ENCODE measurements around the gene RHEBL1.

RHEBL1 gene

DNA sequence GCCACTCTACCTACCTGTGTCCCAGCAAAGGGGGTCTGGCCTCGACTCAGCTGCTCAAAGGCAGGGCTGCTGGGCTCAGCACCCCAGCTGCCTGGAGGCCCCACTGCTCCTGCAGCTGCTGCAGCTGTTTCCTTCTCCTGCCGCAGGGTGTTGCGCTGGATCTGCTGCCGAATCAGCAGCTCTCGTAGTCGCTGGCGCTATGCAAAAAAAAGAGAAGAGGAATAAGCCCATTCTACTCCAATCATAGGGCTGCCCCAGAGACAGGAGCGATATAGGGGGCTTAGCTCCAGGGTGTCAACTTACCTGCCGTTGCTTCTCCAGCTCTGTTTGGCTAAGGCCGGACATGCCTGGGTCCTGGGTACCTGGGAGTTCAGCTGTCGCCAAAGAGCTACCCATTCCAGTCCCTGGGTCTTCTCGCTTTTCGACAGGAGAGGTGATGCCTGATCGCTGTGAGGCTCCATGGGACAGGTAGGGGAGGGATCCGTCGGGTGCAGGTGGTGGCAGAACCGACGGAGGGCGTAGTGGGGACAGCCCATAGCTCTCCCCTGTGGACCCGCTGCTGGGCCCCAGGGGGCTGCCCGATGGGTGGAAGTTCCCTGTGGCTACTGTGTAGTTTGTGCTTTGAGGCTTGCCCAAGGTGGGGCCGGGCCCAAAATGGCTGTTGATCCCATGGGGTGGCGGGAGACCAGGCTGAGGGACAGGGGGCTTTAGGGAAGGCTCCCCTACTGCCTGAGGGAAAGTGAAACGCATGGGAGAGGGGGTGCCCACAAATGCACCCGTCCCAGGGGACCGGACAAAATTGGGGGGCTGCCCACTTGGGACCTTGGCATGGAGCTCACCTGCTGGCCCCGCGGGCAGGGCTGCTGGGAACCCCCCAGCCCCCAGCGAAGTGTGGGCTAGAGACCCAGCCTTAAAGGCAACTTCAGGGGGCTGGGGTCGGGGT is 30.1 kb downstream of the RHEBL1 start:
- TF ChIP-seq, protein P1, sequence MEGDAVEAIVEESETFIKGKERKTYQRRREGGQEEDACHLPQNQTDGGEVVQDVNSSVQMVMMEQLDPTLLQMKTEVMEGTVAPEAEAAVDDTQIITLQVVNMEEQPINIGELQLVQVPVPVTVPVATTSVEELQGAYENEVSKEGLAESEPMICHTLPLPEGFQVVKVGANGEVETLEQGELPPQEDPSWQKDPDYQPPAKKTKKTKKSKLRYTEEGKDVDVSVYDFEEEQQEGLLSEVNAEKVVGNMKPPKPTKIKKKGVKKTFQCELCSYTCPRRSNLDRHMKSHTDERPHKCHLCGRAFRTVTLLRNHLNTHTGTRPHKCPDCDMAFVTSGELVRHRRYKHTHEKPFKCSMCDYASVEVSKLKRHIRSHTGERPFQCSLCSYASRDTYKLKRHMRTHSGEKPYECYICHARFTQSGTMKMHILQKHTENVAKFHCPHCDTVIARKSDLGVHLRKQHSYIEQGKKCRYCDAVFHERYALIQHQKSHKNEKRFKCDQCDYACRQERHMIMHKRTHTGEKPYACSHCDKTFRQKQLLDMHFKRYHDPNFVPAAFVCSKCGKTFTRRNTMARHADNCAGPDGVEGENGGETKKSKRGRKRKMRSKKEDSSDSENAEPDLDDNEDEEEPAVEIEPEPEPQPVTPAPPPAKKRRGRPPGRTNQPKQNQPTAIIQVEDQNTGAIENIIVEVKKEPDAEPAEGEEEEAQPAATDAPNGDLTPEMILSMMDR (IDR thresholded peaks at IDR 0.05; ENCODE audit: extremely low read depth, missing control alignments) = no peak

DNA sequence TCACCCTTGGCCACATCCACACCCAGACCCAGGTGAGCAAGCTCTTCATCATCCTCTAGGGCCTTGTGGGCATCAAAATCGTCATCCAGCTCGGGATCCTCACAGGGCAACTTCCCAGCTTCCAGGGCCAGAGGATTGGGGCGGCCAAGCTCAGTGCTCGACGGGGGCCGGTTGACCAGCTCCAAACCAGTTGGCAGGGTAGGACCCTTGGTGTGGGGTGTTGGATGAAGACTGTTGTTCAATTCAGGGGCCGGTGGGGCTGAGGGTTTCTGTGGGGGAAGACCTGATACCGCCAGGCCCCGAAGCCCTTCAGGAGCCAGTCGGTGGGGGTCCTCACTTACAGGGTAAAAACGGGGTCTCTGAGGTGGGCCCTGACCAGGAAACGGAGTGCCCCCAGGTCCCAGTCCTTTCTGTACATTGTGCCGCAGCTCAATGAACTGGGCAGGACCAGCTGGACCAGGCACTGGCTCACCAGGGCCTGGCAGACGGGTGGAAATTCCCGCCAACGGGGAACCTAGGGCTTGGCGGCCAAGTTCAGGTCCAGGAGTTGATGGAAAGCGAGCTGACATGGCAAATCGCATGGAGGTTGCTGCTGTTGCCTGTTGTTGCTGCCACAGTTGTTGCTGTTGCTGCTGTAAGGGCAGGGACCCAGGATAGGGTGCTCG is 31.4 kb downstream of the RHEBL1 start:
- no peak for DNase-seq (ENCODE audit: low spot score)
- TF ChIP-seq, protein P1 (IDR thresholded peaks at IDR 0.05; ENCODE audit: extremely low read depth, missing control alignments) = no peak

More for the DNA sequence above, 30.1 kb downstream of the RHEBL1 start:
- DNase-seq (ENCODE audit: low spot score) = no peak

DNA sequence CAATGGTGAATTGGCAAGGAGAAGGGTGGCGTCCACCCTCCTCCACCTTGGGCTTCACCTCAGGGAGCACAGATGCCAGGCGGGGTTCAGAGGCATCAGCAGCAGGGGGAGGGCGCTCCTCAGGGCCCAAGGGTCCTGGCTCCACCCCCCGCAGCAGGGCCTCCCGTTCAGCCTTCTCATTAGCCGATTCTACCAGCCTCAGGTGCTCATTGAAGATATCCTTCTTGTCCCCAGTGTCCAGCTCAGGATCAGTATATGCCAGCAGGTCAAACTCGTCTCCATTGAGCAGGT is 31.9 kb downstream of the RHEBL1 start:
- TF ChIP-seq, protein P1 (IDR thresholded peaks at IDR 0.05; ENCODE audit: extremely low read depth, missing control alignments) = no peak
- DNase-seq (ENCODE audit: low spot score) = no peak

DNA sequence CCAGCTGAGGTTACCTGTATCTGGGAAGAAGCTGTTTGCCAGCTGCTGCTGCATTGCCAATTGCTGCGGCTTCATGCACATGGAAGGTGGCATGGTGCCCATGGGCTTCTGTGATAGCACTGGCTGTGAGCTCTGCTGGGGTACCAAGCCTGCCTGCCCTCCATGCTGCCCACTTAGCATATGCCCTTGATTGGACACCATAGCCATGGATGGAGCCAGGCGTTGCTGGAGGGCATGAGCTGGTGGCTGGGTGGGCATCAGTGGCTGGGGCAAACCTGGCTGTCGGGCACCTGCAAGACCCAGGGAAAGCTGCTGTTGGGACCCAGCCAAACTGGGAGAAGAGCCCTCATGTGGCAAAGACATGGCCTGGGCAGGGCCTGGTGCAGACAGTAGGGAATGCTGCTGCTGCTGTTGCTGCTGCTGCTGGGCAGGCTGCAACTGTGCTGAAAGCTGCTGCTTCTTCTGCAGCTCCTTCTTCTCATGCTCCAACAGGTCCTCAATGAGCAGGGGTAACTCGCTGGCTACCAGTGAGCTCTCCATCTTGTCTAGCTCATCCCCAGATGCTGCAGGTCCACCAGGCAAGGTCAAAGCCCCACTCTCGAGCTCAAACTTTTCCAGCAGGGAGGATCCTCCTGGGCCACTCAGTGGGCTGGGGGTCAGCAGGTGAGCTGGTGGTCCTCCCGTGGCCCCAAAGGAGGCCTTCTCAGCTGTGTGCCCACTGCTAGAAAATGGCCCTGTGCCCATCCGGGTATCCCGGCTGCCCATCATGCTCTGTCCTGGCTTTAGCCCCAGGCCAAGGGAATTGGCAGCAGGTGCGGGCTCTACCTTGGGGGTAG is 32.5 kb downstream of the RHEBL1 start:
- DNase-seq (ENCODE audit: low spot score) = no peak
- TF ChIP-seq, protein P1 (IDR thresholded peaks at IDR 0.05; ENCODE audit: extremely low read depth, missing control alignments) = no peak

DNA sequence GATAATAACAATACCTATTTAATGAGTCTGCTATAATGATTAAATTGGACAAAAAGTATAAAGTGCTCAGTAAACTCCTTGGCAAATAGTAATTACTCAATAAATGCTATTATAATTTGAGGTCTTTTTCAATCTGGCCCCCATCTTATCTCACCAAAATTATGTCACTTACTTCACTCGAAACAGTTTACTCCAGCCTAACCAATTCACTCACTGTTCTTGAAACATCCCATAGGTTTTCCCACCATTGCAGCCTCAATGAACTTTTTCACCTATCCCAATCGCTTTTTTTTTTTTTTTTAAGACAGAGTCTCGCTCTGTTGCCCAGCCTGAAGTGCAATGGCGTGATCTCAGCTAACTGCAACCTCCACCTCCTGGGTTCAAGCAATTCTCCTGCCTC is 33.8 kb downstream of the RHEBL1 start:
- no peak for DNase-seq (ENCODE audit: low spot score)
- TF ChIP-seq, protein P1 (IDR thresholded peaks at IDR 0.05; ENCODE audit: extremely low read depth, missing control alignments) = no peak

DNA sequence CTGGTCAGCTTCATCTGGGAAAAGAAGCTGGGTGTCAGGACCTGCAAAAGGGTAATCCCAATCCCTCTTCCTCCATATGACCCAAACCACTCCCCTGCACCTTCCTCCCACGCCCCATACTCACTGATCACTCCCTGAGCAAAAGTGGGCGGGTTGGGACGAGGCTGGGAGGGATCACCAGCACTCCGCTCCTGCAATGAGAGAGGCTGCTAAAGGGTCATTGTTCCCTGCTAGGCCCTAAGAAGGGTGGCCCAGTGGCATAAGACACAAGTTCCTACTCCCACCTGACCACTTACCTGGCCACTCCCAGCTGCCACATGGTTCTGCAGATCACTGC is 35.5 kb downstream of the RHEBL1 start:
- TF ChIP-seq, protein P1 (IDR thresholded peaks at IDR 0.05; ENCODE audit: extremely low read depth, missing control alignments) = no peak

More for the DNA sequence above, 35.5 kb downstream of the RHEBL1 start:
- no peak for DNase-seq (ENCODE audit: low spot score)
